Right lobe of liver (tissue), 6 donors: ENCODE data around the gene SLC12A3. TPM values are rescaled to one million over a fixed set of nuclear protein-coding genes. Genes with fewer than 3 reads are reported as not detected.

Source experiments
- ATAC-seq, 4 donors: fragments of 200-7000 bp; cut with Tn5 transposase; one replicate each; pipeline ENCODE4 v1.9.1; 2020; ENCODE audit warnings: mild to moderate bottlenecking in 4 of 4, moderate library complexity in 4 of 4
- DNase-seq, 3 donors: peaks; one replicate each; pipeline ENCODE4 v3.0.0-alpha.2; 2020
- H3K27ac ChIP-seq, 3 donors: fragments of 200-600 bp; one replicate each; pipeline ENCODE4 v1.8.0; 2022
- H3K27me3 ChIP-seq, 2 donors: fragments of 200-600 bp; one replicate each; pipeline ENCODE4 v1.8.0; 2022
- H3K36me3 ChIP-seq, 4 donors: fragments of 200-600 bp; sonication (generic) in 1 of 4; one replicate each; pipeline versions ENCODE4 v1.5.1 to v1.8.0; 2017 to 2022; ENCODE audit warnings: control low read depth in 1 of 4
- H3K4me1 ChIP-seq, 4 donors: fragments of 200-600 bp; sonication (generic) in 1 of 4; one replicate each; pipeline versions ENCODE4 v1.5.1 to v1.8.0; 2017 to 2022; ENCODE audit warnings: control low read depth in 1 of 4
- H3K4me3 ChIP-seq, 3 donors: fragments of 200-600 bp; one replicate each; pipeline ENCODE4 v1.8.0; 2022
- H3K9me3 ChIP-seq, 4 donors: fragments of 200-600 bp; sonication (generic) in 1 of 4; one replicate each; pipeline versions ENCODE4 v1.5.1 to v1.8.0; 2017 to 2022; ENCODE audit warnings: control low read depth in 1 of 4
- CTCF ChIP-seq, 4 donors: fragments of 200-600 bp in 3 of 4; fragments of 450-650 bp in 1 of 4; IDR thresholded peaks; one replicate each; pipeline versions ENCODE4 v1.5.1 to v1.8.0; 2016 to 2022; ENCODE audit warnings: antibody characterized with exemption in 4 of 4, mild to moderate bottlenecking in 2 of 4
- POLR2A ChIP-seq: fragments of 450-650 bp; IDR thresholded peaks from one replicate; pipeline ENCODE4 v1.6.1; 2017; ENCODE audit warnings: antibody characterized with exemption, mild to moderate bottlenecking
- WGBS: methylation state at CpG from one replicate; pipeline ENCODE4 v1.1.6; 2018; ENCODE audit warnings: low coverage, low lambda C conversion rate; ENCODE audit not compliant: insufficient coverage; ENCODE audit errors: missing lambda C conversion rate; 5-methylcytosine and 5-hydroxymethylcytosine counted together
- intact Hi-C, 2 donors: fragments of 100-400 bp; cut with DNase I; formaldehyde crosslinking; loops; one replicate each; pipeline versions ENCODE4 v1.11.2 to v1.14.1; 2022
- total RNA-seq, 6 experiments: library from RNA; depleted of rRNA in 2 of 6; stranded (reverse); fragments of >200 nt in 2 of 6; fragmentation: NEBNext Ultra II Directional in 3 of 6; extraction: Animal tissue kit (Norgen Biotek cat#: 25700) in 3 of 6; gene quantifications; one replicate each; pipeline versions ENCODE4 v1.1.0 to v1.2.4, GENCODE V29; 2016 to 2023
- donor health status: DM: no; HTN: yes; CAD: no.
- donor health status: DM: no; HTN: no; CAD: no.
- donor health status: DM: no; HTN: no; CAD: no.
- donor health status: DM: no; HTN: yes; CAD: no.
- donor health status: DM: no; HTN: yes; CAD: no.

The SLC12A3 gene
- total RNA-seq, 6 experiments from 2014 or later, result not detected

- Histone ChIP-seq H3K27me3 (no peaks in the 10 kb centered on the region), H3K36me3 (no peaks in the 10 kb centered on the region), H3K4me3 (no peak overlapping the region), H3K9me3 (no peaks in the 10 kb centered on the region), H3K27ac (no peak overlapping the region), H3K4me1 (peaks cover 0 to 32% (median 0%) of the 10 kb centered on the region in 4 donors)
- 94% methylated on average over 10 of the region's 11 CpGs for WGBS
- ATAC-seq (no peak), DNase-seq (peak in 1 of 3 donors; percentile 5)
- intact Hi-C loops, result no loop called here
- TF ChIP-seq POLR2A (no peak), CTCF (IDR thresholded peaks at IDR 0.05) (no peak)
Observed at GRCh38 chr16:56852968-56853367, 12.0 kb upstream of the SLC12A3 start.

DNA sequence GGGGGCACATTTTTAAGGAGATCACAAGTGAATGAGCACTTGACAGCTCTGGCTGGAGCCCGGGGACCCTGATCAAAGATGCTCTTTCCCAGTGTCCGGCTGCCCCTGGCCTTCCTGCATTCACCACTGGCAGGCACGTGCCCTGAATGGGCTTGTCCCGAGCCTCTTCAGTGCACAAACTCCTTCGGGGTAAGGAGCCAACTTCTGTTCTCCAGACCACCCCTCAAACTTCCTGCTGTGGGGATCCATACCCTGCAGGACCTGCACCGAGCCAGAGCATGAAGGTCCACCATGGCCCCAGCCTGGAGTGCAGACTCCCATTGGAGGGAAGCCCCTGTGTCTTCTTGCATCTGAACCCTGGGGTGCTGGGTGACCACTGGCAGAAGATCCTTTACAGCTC, 9.8 kb upstream of the SLC12A3 start:
- intact Hi-C loops, result no loop called here
- Histone ChIP-seq H3K27me3 (no peaks in the 10 kb centered on the region), H3K27ac (no peak overlapping the region), H3K4me1 (peaks cover 0 to 10% (median 0%) of the 10 kb centered on the region in 4 donors), H3K36me3 (no peaks in the 10 kb centered on the region), H3K4me3 (no peak overlapping the region), H3K9me3 (no peaks in the 10 kb centered on the region)
- DNase-seq (peak in 1 of 3 donors; percentile 33), ATAC-seq (no peak)
- TF ChIP-seq CTCF (IDR thresholded peaks at IDR 0.05), result no peak
- TF ChIP-seq POLR2A, result no peak
- no CpG with 5 or more reads among the region's 6 CpGs for WGBS

DNA sequence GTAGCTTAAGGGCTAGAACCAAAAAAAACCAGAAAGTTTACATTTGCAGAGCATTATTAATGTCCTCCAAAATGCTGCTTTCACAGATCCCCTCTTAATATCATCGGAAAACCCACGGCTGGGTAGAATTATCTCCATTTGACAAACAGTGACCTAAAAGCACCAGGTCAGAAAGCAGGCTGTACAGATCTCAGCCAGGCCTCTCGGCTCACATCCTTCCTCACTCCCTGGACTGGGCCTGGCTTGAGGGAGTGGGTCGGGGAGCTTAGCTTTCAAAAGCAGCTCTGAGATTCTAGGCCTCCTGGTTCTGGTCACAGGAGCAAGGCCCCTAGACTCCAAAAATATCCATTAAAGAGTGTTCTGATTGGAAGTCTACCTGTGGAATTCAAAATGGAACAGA, 9.1 kb upstream of the SLC12A3 start:
- intact Hi-C loops, result no loop called here
- no peak for ATAC-seq
- no peak overlapping the region for H3K4me3 ChIP-seq
- WGBS, result 69% methylated on average over 4 of the region's 4 CpGs
- H3K27me3 ChIP-seq, result no peaks in the 10 kb centered on the region
- H3K9me3 ChIP-seq, result no peaks in the 10 kb centered on the region
- H3K36me3 ChIP-seq, result no peaks in the 10 kb centered on the region
- no peak for TF ChIP-seq CTCF (IDR thresholded peaks at IDR 0.05)
- TF ChIP-seq POLR2A, result no peak
- H3K4me1 ChIP-seq, result peaks cover 0 to 9% (median 0%) of the 10 kb centered on the region in 4 donors
- H3K27ac ChIP-seq, result no peak overlapping the region
- DNase-seq, result peak in 1 of 3 donors; percentile 31

GRCh38 chr16:56856876-56857447, 8.0 kb upstream of the SLC12A3 start:
- Histone ChIP-seq H3K27ac (no peak overlapping the region), H3K4me3 (no peak overlapping the region), H3K9me3 (no peaks in the 10 kb centered on the region), H3K27me3 (no peaks in the 10 kb centered on the region), H3K36me3 (no peaks in the 10 kb centered on the region), H3K4me1 (peaks cover 0 to 9% (median 0%) of the 10 kb centered on the region in 4 donors)
- DNase-seq (peak in 1 of 3 donors; percentile 7), ATAC-seq (peak; percentile 79 to 93 (median 89))
- intact Hi-C loops, result no loop called here
- TF ChIP-seq CTCF (IDR thresholded peaks at IDR 0.05) (no peak), POLR2A (no peak)
- WGBS, result 11% methylated on average over 6 of the region's 6 CpGs
